Right renal cortex interstitium (tissue), 3 donors: Measurements from ENCODE around the gene OR1S2. TPM values are rescaled to one million over a fixed set of nuclear protein-coding genes. Genes with fewer than 3 reads are reported as not detected.

Source experiments
- polyA plus RNA-seq, 3 donors: library from polyadenylated mRNA; unstranded; fragments of 120-200 nt; gene quantifications; one replicate each; pipeline ENCODE4 v1.2.1, GENCODE V29; 2013; ENCODE audit not compliant: insufficient read length in 3 of 3

OR1S2 gene
- polyA plus RNA-seq, 3 donors = not detected

Other genes starting within 250 kb of the OR1S2 start
- gene OR9Q1, start 180.3 kb downstream of the OR1S2 start, polyA plus RNA-seq = not detected
- not detected for gene OR6Q1, start 173.2 kb downstream of the OR1S2 start, polyA plus RNA-seq
- gene OR9I1, start 78.6 kb downstream of the OR1S2 start, polyA plus RNA-seq = not detected
- gene OR9Q2, start 15.1 kb downstream of the OR1S2 start, polyA plus RNA-seq = not detected
- gene OR1S1, start 8.6 kb upstream of the OR1S2 start, polyA plus RNA-seq = not detected
- not detected for gene OR10Q1, start 24.8 kb upstream of the OR1S2 start, polyA plus RNA-seq
- gene OR10W1, start 64.1 kb upstream of the OR1S2 start, polyA plus RNA-seq = not detected
- gene OR5B17, start 154.9 kb upstream of the OR1S2 start, polyA plus RNA-seq = not detected
- not detected for gene OR5B3, start 202.7 kb upstream of the OR1S2 start, polyA plus RNA-seq
- not detected for gene OR5B2, start 224.0 kb upstream of the OR1S2 start, polyA plus RNA-seq
- gene OR5B12, start 238.1 kb upstream of the OR1S2 start, polyA plus RNA-seq = not detected